Hepatocyte (in vitro differentiated cells): ENCODE data around the gene OR52A1. TPM values are rescaled to one million over a fixed set of nuclear protein-coding genes. Genes with fewer than 3 reads are reported as not detected.

ENCODE experiments used
- DNase-seq: peaks from one replicate; pipeline ENCODE4 v3.0.0-alpha.2; 2016; ENCODE audit warnings: low spot score
- H2AFZ ChIP-seq: fragments of 200-600 bp; sonication (generic); 2 replicates; pipeline ENCODE4 v1.6.0; 2016; ENCODE audit warnings: antibody characterized with exemption, mild to moderate bottlenecking
- H3K27ac ChIP-seq: fragments of 200-600 bp; sonication (generic); 2 replicates; pipeline ENCODE4 v1.5.1; 2016; ENCODE audit warnings: mild to moderate bottlenecking
- H3K27me3 ChIP-seq: fragments of 200-600 bp; sonication (generic); 2 replicates; pipeline ENCODE4 v1.6.1; 2016
- H3K36me3 ChIP-seq: fragments of 200-600 bp; sonication (generic); replicated peaks from 2 replicates; pipeline ENCODE4 v1.5.1; 2016; ENCODE audit warnings: low read depth; ENCODE audit not compliant: insufficient read depth
- H3K4me1 ChIP-seq: fragments of 200-600 bp; sonication (generic); 2 replicates; pipeline ENCODE4 v1.5.1; 2016; ENCODE audit warnings: mild to moderate bottlenecking, moderate library complexity; ENCODE audit not compliant: insufficient read depth
- H3K4me2 ChIP-seq: fragments of 200-600 bp; sonication (generic); 2 replicates; pipeline ENCODE4 v1.6.0; 2016
- H3K4me3 ChIP-seq: fragments of 200-600 bp; sonication (generic); 2 replicates; pipeline ENCODE4 v1.5.1; 2016; ENCODE audit warnings: mild to moderate bottlenecking
- H3K79me2 ChIP-seq: fragments of 200-600 bp; sonication (generic); 2 replicates; pipeline ENCODE4 v1.6.0; 2017; ENCODE audit warnings: mild to moderate bottlenecking
- H3K9me2 ChIP-seq: fragments of 200-600 bp; sonication (generic); replicated peaks from 2 replicates; pipeline ENCODE4 v1.6.0; 2017; ENCODE audit warnings: mild to moderate bottlenecking; ENCODE audit not compliant: insufficient read depth
- H3K9me3 ChIP-seq: fragments of 200-600 bp; sonication (generic); 2 replicates; pipeline ENCODE4 v1.5.1; 2016; ENCODE audit warnings: low read depth, mild to moderate bottlenecking
- H4K20me1 ChIP-seq: fragments of 200-600 bp; sonication (generic); 2 replicates; pipeline ENCODE4 v1.6.0; 2016; ENCODE audit warnings: mild to moderate bottlenecking; ENCODE audit not compliant: insufficient read depth, poor library complexity, severe bottlenecking
- CTCF ChIP-seq: fragments of 200-600 bp; sonication (generic); IDR thresholded peaks from 2 replicates; pipeline ENCODE4 v1.5.1; 2016; ENCODE audit warnings: antibody characterized with exemption, mild to moderate bottlenecking; ENCODE audit not compliant: poor library complexity
- EZH2 ChIP-seq: fragments of 200-600 bp; sonication (generic); IDR thresholded peaks from 2 replicates; pipeline ENCODE4 v1.6.1; 2016; ENCODE audit warnings: antibody characterized with exemption, mild to moderate bottlenecking, borderline replicate concordance
- EZH2phosphoT487 ChIP-seq: fragments of 200-600 bp; sonication (generic); IDR thresholded peaks from one replicate; pipeline ENCODE4 v1.6.1; 2018; ENCODE audit warnings: antibody characterized with exemption, mild to moderate bottlenecking, low read depth, moderate library complexity; ENCODE audit not compliant: unreplicated experiment, severe bottlenecking
- WGBS: methylation state at CpG from one replicate; pipeline ENCODE4 v1.1.6; 2016; ENCODE audit warnings: low lambda C conversion rate; ENCODE audit errors: missing lambda C conversion rate; 5-methylcytosine and 5-hydroxymethylcytosine counted together
- polyA plus RNA-seq: library from polyadenylated mRNA; unstranded; fragments of >200 nt; fragmentation: Nextera tagmentation; extraction: Ambion mirVana; gene quantifications from 2 replicates; pipeline ENCODE4 v1.2.1, GENCODE V29; 2016
- total RNA-seq: library from RNA; depleted of rRNA; stranded (reverse); fragments of >200 nt; gene quantifications from 2 replicates; pipeline ENCODE4 v1.2.3, GENCODE V29; 2014

OR52A1 gene
- total and polyA plus RNA-seq, 2 experiments from 2014 or later = not detected

GRCh38 chr11:5197536-5197935, 43.0 kb upstream of the OR52A1 start:
- no peak overlapping the region for H2AFZ ChIP-seq
- no peak for TF ChIP-seq EZH2phosphoT487
- no peak for TF ChIP-seq CTCF
- no peak for TF ChIP-seq EZH2
- 83% methylated on average over 3 of the region's 3 CpGs for WGBS
- H3K36me3 ChIP-seq = no peaks in the 10 kb centered on the region
- no peak overlapping the region for H3K27ac ChIP-seq
- H4K20me1 ChIP-seq = no peaks in the 10 kb centered on the region
- H3K9me3 ChIP-seq = no peaks in the 10 kb centered on the region
- H3K4me1 ChIP-seq = no peaks in the 10 kb centered on the region
- no peaks in the 10 kb centered on the region for H3K27me3 ChIP-seq
- no peak overlapping the region for H3K4me3 ChIP-seq
- no peaks in the 10 kb centered on the region for H3K9me2 ChIP-seq
- DNase-seq = no peak
- no peak overlapping the region for H3K4me2 ChIP-seq
- H3K79me2 ChIP-seq = no peaks in the 10 kb centered on the region

- WGBS = 65% methylated on average over 3 of the region's 3 CpGs
- H4K20me1 ChIP-seq = no peaks in the 10 kb centered on the region
- TF ChIP-seq CTCF = no peak
- TF ChIP-seq EZH2 = no peak
Measured at GRCh38 chr11:5196731-5197130, 42.2 kb upstream of the OR52A1 start.

GRCh38 chr11:5196067-5196466, 41.5 kb upstream of the OR52A1 start:
- H3K27me3 ChIP-seq = no peaks in the 10 kb centered on the region
- no peak overlapping the region for H3K4me3 ChIP-seq
- H3K4me1 ChIP-seq = no peaks in the 10 kb centered on the region
- H4K20me1 ChIP-seq = no peaks in the 10 kb centered on the region
- no peaks in the 10 kb centered on the region for H3K36me3 ChIP-seq
- WGBS = 70% methylated on average over 5 of the region's 5 CpGs
- no peaks in the 10 kb centered on the region for H3K9me3 ChIP-seq
- DNase-seq = no peak
- H3K27ac ChIP-seq = no peak overlapping the region
- H2AFZ ChIP-seq = no peak overlapping the region
- TF ChIP-seq EZH2phosphoT487 (no peak), CTCF (no peak), EZH2 (no peak)
- H3K9me2 ChIP-seq = no peaks in the 10 kb centered on the region
- H3K4me2 ChIP-seq = no peak overlapping the region
- no peaks in the 10 kb centered on the region for H3K79me2 ChIP-seq

More at GRCh38 chr11:5196731-5197130, 42.2 kb upstream of the OR52A1 start:
- DNase-seq = no peak
- Histone ChIP-seq H3K27ac (no peak overlapping the region), H3K4me1 (no peaks in the 10 kb centered on the region), H3K79me2 (no peaks in the 10 kb centered on the region), H3K36me3 (no peaks in the 10 kb centered on the region), H3K9me3 (no peaks in the 10 kb centered on the region), H3K4me2 (no peak overlapping the region), H3K9me2 (no peaks in the 10 kb centered on the region), H3K27me3 (no peaks in the 10 kb centered on the region), H3K4me3 (no peak overlapping the region), H2AFZ (no peak overlapping the region)

GRCh38 chr11:5192738-5193137, 38.2 kb upstream of the OR52A1 start:
- Histone ChIP-seq H3K4me2 (no peak overlapping the region), H3K27me3 (no peaks in the 10 kb centered on the region), H3K4me3 (no peak overlapping the region), H3K9me3 (no peaks in the 10 kb centered on the region), H3K36me3 (no peaks in the 10 kb centered on the region), H2AFZ (no peak overlapping the region), H3K27ac (no peak overlapping the region), H3K79me2 (no peaks in the 10 kb centered on the region), H3K4me1 (no peaks in the 10 kb centered on the region), H4K20me1 (no peaks in the 10 kb centered on the region), H3K9me2 (no peaks in the 10 kb centered on the region)
- no peak for TF ChIP-seq CTCF
- no peak for TF ChIP-seq EZH2phosphoT487
- TF ChIP-seq EZH2 = no peak
- no peak for DNase-seq
- 39% methylated on average over 1 of the region's 1 CpG for WGBS
